Epidermal melanocyte (primary cell): Measurements from ENCODE around the gene IGFBP7.

ENCODE experiments used
- DNase-seq: peaks from one replicate; pipeline ENCODE4 v3.0.0; 2011; ENCODE audit warnings: low spot score; ENCODE audit not compliant: insufficient read length

Gene IGFBP7

DNA sequence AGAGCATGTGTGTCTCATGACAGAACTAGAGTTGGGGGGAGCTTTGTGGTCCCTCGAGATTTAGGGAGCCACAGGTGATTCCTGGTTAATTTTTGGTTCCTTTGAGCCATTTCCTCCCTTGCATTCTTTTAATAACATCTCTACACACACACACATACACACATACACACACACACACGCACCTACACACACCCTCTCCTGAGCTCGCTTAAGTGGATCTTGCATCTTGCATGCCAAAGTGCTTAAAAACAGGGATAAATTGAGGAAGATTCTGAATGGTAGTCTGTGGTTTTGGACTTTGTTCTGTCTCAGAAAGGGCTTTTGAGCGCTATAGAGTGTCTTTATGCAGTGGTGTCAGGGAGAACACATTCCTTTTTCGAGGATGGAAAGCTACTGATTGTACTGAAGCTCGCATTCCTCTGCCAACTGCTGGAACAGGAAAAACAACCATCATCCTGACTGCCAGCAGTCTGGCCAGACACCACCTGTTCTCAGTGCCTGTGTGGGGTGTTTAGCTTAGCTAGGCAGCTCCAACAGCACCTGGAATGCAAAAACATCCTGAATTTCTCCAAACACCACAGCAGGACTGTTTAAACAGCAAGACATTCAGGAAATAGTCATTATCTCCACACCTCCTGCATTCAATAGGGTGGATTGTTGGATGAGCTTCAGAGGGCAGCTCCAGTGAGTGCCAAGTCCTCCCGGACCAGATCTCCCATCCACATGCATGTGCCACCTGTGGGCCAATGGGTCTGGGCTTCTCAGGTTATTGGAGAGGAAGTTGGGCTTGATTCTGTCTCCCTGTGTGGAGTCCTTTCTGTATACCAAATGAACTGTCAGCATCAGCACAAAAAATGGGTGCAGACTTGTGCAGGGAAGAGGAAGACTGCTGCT lies 21.9 kb upstream of the IGFBP7 start:
- no peak for DNase-seq

GRCh38 chr4:57129477-57129876 lies 19.3 kb upstream of the IGFBP7 start:
- no peak for DNase-seq

GRCh38 chr4:57127361-57127760 lies 17.2 kb upstream of the IGFBP7 start:
- no peak for DNase-seq

- no peak for DNase-seq
Observed at GRCh38 chr4:57125996-57126395, 15.8 kb upstream of the IGFBP7 start.

DNA sequence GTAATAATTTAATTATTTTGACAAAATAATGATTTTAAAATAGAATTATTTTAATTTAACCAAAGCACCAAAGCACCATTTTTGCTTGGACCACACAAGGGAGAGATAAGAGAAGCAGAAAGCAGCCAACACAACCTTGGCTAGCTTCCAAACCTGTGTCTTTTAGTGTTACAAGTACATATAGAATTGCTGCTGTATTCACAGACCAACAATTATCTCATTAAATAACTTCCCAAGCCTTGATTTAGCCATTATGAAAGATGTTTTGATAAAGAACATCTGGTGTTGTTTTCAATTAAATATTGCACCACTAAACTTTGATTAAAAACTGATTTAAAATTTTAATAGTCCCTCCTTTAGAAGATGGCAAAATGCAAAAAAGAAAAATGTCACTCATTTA lies 14.0 kb upstream of the IGFBP7 start:
- DNase-seq: no peak

DNA sequence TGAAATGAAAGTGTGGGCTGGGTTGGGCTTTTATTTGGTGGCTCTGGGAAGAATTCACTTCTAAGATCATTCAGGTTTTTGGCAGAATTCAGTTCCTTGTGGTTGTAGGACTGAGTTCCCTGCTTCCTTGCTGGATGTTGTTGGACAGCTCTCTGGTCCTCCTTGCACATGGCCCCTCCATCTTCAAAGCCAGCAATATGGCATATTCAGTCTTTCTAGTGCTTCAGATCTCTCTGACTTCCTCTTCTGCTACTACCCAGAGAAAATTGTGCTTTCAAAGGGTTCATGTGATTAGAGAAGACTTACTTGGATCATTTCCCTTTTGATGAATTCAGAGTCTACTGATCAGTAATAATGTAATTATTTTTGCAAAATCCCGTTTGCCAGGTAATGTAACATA lies 12.8 kb upstream of the IGFBP7 start:
- no peak for DNase-seq

DNA sequence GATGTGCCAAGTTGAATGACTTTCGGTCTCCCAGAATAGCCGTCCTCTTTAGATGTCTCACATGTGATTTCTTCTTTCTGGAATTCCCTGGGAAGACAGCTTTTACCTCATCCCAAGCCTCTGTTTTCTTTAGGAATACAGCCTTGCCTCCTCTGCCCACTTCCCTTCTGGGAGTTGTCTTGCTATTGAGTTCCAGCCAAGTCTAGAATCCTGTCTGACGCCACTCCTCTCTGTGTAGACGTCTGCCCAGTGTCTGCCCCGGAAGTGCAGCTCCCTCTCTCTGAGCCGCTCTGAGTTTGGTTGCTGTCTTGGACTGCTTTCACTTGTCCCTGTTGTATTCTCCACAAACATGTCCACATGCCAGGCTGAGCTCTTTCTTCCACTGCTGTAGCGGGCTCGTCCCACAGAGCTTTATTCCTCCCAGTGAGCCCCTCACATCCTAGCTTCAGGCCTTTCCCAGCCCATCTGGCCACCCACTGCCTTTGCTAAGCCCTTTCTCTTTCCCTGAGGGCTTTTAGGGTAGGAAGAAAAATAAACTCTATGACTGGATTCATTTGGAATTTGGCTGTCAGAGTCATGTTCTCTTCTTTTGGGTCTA lies 9.0 kb upstream of the IGFBP7 start:
- DNase-seq: peak; percentile 76

- DNase-seq: no peak
Observed at GRCh38 chr4:57117491-57117890, 7.3 kb upstream of the IGFBP7 start.

DNA sequence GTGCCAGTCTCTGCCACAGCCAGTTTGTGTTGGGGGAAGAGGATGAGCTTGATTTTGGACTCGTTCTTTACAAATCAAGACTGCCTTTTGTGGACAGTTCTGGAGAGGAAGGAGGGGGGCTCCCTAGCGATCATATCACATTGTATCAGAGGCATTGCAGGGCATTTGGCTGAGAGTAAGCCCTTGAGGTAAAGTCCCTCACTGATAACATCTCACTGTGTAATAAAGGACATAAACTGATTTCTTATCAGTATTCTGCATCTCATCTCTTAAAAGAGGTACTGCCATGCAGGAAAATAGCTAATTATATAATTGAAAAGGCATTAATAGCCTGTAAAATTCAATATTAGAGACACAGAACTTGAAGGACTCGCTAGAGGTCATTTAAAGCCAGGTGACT lies 6.1 kb upstream of the IGFBP7 start:
- no peak for DNase-seq

- no peak for DNase-seq
Observed at GRCh38 chr4:57114973-57115372, 4.8 kb upstream of the IGFBP7 start.

DNA sequence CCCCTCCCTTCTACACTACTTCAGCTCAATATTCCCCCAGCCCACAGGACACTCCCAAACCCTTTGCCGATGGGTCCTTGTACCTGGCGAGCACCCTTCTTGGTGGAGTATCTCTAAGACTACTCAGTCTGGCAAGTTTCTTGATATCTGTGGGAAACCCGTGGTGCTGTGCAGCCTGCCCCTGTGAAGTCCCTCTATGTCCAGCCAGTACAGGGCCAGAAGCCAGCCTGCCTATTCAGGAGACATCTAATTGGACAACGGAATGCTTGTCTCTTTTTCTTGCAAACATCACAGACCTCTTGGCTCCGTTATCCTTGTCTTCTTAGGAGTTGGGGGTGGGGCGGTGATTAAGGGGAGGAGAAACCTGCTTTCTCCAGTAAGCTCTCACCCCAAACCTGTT lies 3.7 kb upstream of the IGFBP7 start:
- no peak for DNase-seq

GRCh38 chr4:57110640-57111511 lies 691 bp upstream of the IGFBP7 start:
- DNase-seq: peak; percentile 38

GRCh38 chr4:57109411-57109846 lies 756 bp downstream of the IGFBP7 start:
- no peak for DNase-seq

GRCh38 chr4:57106181-57106580 lies 4.0 kb downstream of the IGFBP7 start:
- DNase-seq: no peak

GRCh38 chr4:57104706-57105560 lies 5.3 kb downstream of the IGFBP7 start:
- no peak for DNase-seq

GRCh38 chr4:57103051-57103450 lies 7.1 kb downstream of the IGFBP7 start:
- no peak for DNase-seq

GRCh38 chr4:57102050-57102624 lies 8.0 kb downstream of the IGFBP7 start:
- no peak for DNase-seq

DNA sequence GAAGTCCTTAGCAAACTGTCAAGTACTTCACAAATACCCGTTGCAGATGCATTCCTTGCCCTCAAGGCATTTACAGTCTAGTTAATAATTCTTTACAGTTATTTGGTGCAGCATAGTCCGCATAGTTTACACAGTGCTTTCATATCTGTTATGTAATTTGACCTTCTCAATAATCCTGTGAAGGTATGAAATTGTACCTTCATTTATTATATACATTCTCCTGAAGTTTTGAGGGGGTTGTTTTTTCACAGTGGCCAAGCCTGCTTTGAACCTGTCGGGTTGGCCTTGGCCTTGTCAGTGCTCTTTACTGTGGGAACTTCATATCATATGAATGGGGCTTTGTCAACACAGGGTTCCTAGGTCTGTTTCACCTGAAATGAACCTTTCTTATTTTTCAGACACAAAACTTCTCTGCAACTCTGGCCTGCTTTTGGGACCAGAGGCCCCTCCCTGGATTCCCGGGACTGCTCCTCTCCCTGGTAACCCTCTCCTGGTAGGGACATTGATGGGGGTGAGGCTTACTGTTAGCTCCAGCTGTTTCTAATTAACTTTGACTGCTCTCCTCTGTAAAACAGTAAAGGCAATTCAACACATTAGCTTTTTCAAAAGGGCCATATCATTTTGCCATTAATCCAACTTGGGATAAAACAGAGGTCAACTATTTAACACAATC lies 9.1 kb downstream of the IGFBP7 start:
- no peak for DNase-seq

DNA sequence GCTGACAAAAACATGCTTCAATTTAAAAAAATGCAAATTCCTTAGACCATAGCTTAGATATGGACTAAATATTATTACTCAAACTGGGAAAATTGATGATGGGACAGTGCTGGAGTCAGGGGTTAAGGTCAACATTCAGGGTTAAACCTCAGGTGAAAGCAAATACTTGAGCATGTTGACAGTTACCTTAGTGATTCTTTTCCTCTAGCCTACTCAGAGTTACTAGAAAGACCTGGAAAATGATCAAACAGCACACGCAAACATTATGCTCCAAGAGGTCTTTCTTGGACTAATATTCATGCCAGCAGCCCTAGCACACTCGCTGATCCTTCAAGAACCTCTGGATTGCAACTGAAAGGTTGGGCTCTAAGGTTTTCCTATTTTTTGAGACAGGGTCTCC lies 10.8 kb downstream of the IGFBP7 start:
- DNase-seq: no peak

DNA sequence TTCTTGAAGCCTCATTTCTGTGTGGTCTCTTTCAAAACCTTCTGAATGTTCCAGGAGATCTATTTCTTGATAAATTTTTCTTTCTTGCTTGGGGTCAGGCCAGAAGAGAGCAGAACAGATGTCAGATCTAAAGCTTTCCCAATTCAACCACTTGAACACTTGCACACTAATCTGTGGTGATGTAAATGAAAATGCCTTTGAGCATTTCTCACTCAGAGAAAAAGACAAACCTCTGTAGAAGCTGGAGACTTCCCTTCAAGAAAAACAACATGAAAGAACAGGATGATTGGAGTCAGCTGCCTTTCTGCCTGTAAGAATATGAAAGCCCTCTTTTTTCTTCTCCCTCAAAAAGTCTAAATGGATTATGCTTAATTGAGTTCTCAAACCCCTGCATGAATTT lies 11.2 kb downstream of the IGFBP7 start:
- DNase-seq: no peak
